Measurements from ENCODE around the gene POLR1E.
"Not testable (repeated sequence)": the region's sequence is repeated elsewhere in the genome, so short reads cannot be mapped to it uniquely, and the experiment has no call there.

- not testable (repeated sequence) for TF ChIP-seq POLR2AphosphoS5 (IDR thresholded peaks at IDR 0.05; ENCODE audit: insufficient read depth, low read depth, low read length); CTCF (IDR thresholded peaks at IDR 0.05; ENCODE audit: extremely low read depth in 1 of 2, insufficient read depth in 1 of 2, low read depth in 1 of 2, low read length in 2 of 2)
Observed at GRCh38 chr9:37510053-37510452, 24.3 kb downstream of the POLR1E start.
